Thyroid gland (tissue), 4 donors: ENCODE measurements around the gene CCDC86. TPM values are rescaled to one million over a fixed set of nuclear protein-coding genes. Genes with fewer than 3 reads are reported as not detected.

Experiments
- DNase-seq, 2 donors: peaks; one replicate each; pipeline ENCODE4 v3.0.0-alpha.2; 2019
- H3K27ac ChIP-seq, 3 donors: fragments of 200-600 bp; sonication (generic); 1 replicate in 2 of 3; 2 replicates in 1 of 3; pipeline ENCODE4 v1.5.1; 2016 to 2019; ENCODE audit warnings: mild to moderate bottlenecking in 1 of 3, moderate library complexity in 1 of 3
- H3K27me3 ChIP-seq: fragments of 200-600 bp; sonication (generic); one replicate; pipeline ENCODE4 v1.5.1; 2019
- H3K36me3 ChIP-seq, 2 donors: fragments of 200-600 bp; sonication (generic); one replicate each; pipeline ENCODE4 v1.5.1; 2016 to 2019
- H3K4me1 ChIP-seq, 2 donors: fragments of 200-600 bp; sonication (generic); one replicate each; pipeline ENCODE4 v1.5.1; 2017 to 2019
- H3K4me3 ChIP-seq, 3 donors: fragments of 200-600 bp; sonication (generic); replicated peaks in 1 of 3; 1 replicate in 2 of 3; 2 replicates in 1 of 3; pipeline ENCODE4 v1.5.1; 2016; ENCODE audit warnings: mild to moderate bottlenecking in 1 of 3
- H3K9me3 ChIP-seq: fragments of 200-600 bp; sonication (generic); one replicate; pipeline ENCODE4 v1.5.1; 2017
- CTCF ChIP-seq, 6 experiments: fragments of 200-600 bp in 3 of 6; fragments of 450-650 bp in 3 of 6; sonication (generic) in 3 of 6; IDR thresholded peaks; one replicate each; pipeline ENCODE4 v1.5.1; 2016 to 2019; ENCODE audit warnings: antibody characterized with exemption in 6 of 6, mild to moderate bottlenecking in 2 of 6, inconsistent platforms in 1 of 6, moderate library complexity in 1 of 6
- POLR2A ChIP-seq, 2 donors: fragments of 450-650 bp; IDR thresholded peaks; one replicate each; pipeline ENCODE4 v1.6.1; 2017; ENCODE audit warnings: antibody characterized with exemption in 2 of 2, mild to moderate bottlenecking in 2 of 2, moderate library complexity in 1 of 2
- WGBS, 2 donors: methylation state at CpG; one replicate each; pipeline ENCODE4 v1.1.5; 2017; 5-methylcytosine and 5-hydroxymethylcytosine counted together
- intact Hi-C: fragments of 100-400 bp; cut with DNase I; formaldehyde crosslinking; loops from one replicate; pipeline ENCODE4 v1.15.1; 2023
- total RNA-seq, 4 donors: library from RNA; depleted of rRNA; stranded (reverse); fragments of >200 nt; gene quantifications; one replicate each; pipeline ENCODE4 v1.2.3, GENCODE V29; 2016

The CCDC86 gene
- total RNA-seq, 4 donors from 2014 or later, result 6.7 to 19.6 (median 14.2) TPM

- Histone ChIP-seq H3K27ac (no peak overlapping the region), H3K4me1 (no peaks in the 10 kb centered on the region), H3K27me3 (no peaks in the 10 kb centered on the region), H3K36me3 (no peaks in the 10 kb centered on the region), H3K9me3 (no peaks in the 10 kb centered on the region), H3K4me3 (no peak overlapping the region)
- 69% methylated on average over 4 to 5 of the region's 5 CpGs for WGBS, 2 donors
- DNase-seq, result no peak
- intact Hi-C loops, result no loop called here
- TF ChIP-seq CTCF (IDR thresholded peaks at IDR 0.05) (no peak), POLR2A (IDR thresholded peaks at IDR 0.05) (no peak)
These were observed 15.7 kb downstream of the CCDC86 start for GRCh38 chr11:60857378-60858232.

DNA sequence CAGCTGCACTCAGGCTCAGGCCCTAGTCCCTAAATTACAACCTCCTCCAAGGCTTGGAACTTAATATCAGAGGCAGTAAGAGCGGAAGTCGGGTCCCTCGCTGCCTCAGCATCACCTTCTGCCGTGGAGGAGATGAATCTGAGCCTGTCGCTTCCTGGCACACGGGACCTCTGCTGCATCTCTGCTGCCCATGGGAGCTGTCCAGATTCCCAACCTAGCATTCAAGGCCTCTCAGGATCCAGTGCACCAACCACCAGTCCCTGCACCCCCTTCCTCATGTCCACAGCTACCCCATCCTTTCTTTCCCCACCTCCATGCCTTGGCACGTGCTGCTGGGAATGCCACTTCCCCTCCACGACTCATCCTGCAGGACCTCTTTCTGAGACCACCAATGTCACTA lies 16.3 kb downstream of the CCDC86 start:
- H3K9me3 ChIP-seq, result no peaks in the 10 kb centered on the region
- WGBS, 2 donors, result 84 to 92% methylated on average over 8 of the region's 8 CpGs
- intact Hi-C loops, result no loop called here
- no peaks in the 10 kb centered on the region for H3K27me3 ChIP-seq
- no peak overlapping the region for H3K27ac ChIP-seq
- TF ChIP-seq CTCF (IDR thresholded peaks at IDR 0.05) (no peak), POLR2A (IDR thresholded peaks at IDR 0.05) (no peak)
- no peaks in the 10 kb centered on the region for H3K36me3 ChIP-seq
- H3K4me1 ChIP-seq, result no peaks in the 10 kb centered on the region
- no peak overlapping the region for H3K4me3 ChIP-seq
- no peak for DNase-seq

- intact Hi-C loops, result no loop called here
- Histone ChIP-seq H3K36me3 (no peaks in the 10 kb centered on the region), H3K4me1 (no peaks in the 10 kb centered on the region), H3K4me3 (no peak overlapping the region), H3K27ac (no peak overlapping the region), H3K9me3 (no peaks in the 10 kb centered on the region), H3K27me3 (no peaks in the 10 kb centered on the region)
- no peak for TF ChIP-seq POLR2A (IDR thresholded peaks at IDR 0.05)
- TF ChIP-seq CTCF (IDR thresholded peaks at IDR 0.05), result no peak
- no peak for DNase-seq
- 75 to 88% methylated on average over 4 of the region's 4 CpGs for WGBS, 2 donors
These were observed 17.0 kb downstream of the CCDC86 start for GRCh38 chr11:60858731-60859464.

GRCh38 chr11:60859616-60860250 lies 17.8 kb downstream of the CCDC86 start:
- no peak for TF ChIP-seq CTCF (IDR thresholded peaks at IDR 0.05)
- TF ChIP-seq POLR2A (IDR thresholded peaks at IDR 0.05), result no peak
- Histone ChIP-seq H3K36me3 (no peaks in the 10 kb centered on the region), H3K4me3 (no peak overlapping the region), H3K27ac (no peak overlapping the region), H3K27me3 (no peaks in the 10 kb centered on the region), H3K4me1 (no peaks in the 10 kb centered on the region), H3K9me3 (no peaks in the 10 kb centered on the region)
- DNase-seq, result no peak
- WGBS, 2 donors, result 85 to 87% methylated on average over 15 of the region's 15 CpGs
- intact Hi-C loops, result no loop called here
